ENCODE results near the gene SEPTIN1.
A peak's percentile ranks its signal among the peaks of the same experiment; 100 is the strongest.
"Not testable (repeated sequence)": the region's sequence is repeated elsewhere in the genome, so short reads cannot be mapped to it uniquely, and the experiment has no call there.

SEPTIN1 gene

DNA sequence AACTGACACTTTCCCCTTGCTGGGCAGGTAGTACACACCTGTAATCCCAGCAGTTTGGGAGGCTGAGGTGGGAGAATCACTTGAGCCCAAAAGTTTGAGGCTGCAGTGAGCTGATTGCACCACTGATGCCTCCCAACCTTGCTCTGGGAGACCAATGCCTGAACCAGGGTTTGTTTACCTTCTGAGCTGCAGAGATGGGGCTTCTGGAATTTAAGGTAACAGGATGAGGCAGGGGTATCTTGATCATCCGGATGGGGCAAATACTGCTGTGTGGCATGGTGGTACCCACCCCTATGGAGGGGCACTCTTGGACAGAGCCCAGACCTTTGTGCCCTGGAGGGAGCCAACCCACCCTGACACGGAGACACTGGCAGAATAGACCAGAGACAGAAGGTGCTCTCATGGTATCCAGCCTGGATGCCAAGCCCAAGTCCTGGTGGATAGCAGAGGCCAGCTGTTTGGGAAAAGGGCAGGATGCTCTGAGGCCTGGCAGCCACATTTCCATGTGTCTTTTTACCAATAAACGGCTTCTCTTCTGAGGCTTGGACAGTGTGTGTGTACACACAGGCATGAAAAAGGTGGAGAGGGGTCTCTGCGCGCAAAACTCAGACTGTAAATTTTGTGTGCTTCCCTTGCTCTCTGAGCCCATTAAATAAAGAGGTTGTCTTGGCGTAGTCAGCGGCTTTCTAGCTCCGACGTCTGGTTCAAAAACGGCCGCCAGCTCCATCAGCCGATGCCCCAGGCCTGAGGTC is 17.2 kb upstream of the SEPTIN1 start:
- no peak for DNase-seq

DNA sequence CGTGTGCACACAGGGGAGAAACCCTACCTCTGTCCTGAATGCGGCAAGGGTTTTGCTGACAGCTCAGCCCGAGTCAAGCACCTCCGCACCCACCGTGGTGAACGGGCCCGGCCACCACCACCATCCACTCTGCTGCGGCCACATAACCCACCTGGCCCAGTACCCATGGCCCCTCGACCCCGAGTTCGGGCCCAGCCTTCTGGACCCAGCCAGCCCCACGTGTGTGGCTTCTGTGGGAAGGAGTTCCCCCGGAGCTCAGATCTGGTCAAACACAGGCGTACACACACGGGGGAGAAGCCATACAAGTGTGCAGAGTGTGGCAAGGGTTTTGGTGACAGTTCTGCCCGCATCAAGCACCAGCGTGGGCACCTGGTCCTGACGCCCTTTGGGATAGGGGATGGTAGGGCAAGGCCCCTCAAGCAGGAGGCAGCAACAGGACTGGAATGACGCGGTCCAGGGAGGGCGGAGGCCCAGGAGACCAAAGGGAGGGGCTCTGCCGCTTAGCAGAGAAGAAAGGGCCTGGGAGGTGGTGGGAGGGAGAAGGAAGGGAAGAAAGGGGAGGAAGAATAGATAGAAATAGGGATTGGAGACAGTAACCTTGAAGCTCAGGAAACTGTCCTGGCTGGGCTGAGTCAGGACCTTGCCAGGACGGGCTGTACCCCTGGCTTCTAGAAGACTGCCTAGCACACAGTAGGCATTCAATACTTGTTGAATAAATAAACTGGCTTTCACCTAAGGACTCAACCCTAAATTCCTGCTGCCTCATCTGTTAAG is 16.5 kb upstream of the SEPTIN1 start:
- no peak for DNase-seq

DNA sequence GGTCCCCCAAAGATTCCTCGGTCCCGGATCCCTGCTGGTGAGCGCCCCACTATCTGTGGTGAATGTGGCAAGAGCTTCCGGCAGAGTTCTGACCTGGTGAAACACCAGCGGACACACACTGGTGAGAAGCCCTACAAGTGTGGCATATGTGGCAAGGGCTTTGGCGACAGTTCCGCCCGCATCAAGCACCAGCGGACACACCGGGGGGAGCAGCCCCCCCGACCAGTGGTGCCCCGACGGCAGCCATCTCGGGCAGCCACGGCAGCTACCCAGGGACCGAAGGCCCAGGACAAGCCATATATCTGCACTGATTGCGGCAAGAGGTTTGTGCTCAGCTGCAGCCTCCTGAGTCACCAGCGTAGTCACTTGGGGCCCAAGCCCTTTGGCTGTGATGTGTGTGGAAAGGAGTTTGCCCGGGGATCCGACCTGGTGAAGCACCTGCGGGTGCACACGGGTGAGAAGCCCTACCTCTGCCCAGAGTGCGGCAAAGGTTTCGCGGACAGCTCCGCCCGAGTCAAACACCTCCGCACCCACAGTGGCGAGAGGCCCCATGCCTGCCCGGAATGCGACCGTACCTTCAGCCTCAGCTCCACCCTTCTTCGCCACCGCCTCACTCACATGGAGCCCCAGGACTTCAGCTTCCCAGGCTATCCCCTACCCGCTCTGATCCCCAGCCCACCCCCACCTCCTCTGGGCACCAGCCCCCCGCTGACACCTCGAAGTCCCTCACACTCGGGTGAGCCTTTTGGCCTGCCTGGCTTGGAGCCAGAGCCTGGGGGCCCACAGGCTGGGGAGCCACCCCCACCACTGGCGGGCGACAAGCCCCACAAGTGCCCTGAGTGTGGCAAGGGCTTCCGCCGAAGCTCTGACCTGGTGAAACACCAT is 15.7 kb upstream of the SEPTIN1 start:
- no peak for DNase-seq

DNA sequence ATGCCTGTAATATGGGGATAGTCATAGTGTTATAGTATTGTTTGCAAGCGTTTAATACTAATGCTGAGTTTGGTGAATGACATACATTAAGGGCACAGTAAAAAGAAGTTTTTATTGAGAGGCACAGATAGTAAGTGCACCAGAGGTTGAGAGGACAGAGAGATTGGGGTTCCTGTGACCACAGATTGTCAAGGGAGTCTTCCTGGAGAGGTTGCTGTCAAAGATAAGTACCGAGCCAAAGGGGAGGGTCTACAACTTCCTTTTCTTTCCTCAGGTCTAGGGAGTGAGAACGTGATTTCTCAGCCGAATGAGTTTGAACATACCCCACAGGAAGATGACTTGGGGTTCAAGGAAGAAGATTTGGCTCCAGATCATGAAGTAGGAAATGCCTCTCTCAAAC is 14.7 kb upstream of the SEPTIN1 start:
- no peak for DNase-seq

DNA sequence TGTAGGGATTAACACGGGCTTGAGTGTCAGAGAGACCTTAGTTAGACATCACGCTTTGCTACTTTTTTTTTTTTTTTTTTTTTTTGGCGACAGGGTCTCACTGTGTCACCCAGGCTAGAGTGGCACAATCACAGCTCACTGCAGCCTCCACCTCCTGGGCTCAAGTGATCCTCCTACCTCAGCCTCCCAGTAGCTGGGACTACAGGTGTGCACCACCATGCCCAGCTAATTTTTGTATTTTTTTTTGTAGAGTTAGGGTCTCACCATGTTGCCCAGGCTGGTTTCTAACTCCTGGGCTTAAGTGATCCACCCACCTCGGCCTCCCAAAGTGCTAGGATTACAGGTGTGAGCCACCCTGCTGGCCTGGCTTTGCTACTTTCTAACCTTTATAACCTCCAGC is 14.3 kb upstream of the SEPTIN1 start:
- DNase-seq: not testable (repeated sequence)

DNA sequence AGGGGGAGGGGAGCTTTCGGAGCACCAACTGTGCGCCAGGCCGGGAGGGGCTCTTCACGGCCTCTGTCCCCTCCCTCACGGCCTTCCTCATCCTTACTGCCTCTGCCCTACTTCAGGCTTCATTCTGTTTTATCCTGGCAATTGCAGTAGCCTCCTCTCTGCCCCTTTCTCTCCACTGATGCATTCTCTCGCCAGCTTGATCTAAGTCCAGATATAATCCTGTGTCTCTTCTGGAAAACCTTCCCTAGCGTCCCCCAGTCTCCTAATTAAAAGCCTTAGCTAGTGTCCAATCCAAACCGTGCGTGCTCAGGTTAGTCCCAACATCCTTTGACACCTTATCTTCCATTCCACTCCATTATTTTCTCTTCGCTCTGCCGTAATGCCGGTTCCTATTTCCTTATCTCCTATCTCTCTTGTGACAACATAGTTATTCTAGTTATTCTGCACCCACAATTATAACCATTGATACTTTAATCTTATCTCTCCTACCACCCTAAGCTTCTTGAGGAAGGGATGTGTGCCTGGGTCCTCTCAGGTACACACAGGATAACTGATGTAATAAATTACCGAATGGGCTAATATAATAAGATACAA is 13.7 kb upstream of the SEPTIN1 start:
- no peak for DNase-seq

DNA sequence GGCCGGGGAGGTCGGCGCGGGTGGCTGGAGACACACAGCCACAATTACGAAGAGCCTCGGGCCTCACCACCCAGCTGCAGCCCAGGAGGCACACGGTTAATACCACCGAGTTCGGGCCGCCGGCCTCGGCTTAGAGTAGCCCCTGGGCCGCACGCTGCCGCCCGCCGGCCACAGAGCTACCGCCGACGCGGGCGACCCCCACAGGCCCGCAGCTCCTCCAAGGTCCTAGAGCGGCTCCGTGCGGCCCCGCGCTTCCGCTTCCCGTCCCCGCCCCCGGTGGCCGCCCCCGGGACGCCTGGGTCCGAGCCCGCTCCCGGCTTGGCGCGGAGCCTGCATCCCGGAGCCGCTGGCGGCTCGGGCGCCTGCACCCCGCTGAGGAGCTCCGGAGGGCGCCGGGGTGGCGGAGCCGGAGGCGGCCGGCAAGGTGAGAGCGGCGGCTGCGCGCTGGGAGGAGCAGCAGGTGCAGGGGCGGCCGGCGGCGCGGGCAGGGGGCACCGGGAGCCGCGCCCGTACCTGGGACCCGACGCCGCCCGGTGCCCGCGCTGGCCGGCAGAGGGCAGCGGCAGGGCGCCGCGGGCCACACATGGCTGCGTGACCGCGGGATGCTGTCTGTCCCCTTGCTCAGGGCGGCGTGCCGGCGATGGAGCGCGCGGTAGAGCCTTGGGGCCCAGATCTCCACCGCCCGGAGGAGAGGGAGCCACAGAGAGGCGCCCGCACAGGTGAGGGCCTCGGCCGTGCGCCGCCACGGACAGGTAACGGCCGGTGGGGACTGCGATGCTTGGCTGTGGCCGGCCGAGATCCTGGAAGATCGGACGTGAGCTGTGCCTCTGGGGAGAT is 13.0 kb upstream of the SEPTIN1 start, which contains the start of gene ZNF48:
Gene ZNF48 (plus strand): TSS at position 266 of the 837 bp plus-strand sequence. CDS start 375 bp downstream, at position 641.
- peak; percentile 58 to 73 for DNase-seq

DNA sequence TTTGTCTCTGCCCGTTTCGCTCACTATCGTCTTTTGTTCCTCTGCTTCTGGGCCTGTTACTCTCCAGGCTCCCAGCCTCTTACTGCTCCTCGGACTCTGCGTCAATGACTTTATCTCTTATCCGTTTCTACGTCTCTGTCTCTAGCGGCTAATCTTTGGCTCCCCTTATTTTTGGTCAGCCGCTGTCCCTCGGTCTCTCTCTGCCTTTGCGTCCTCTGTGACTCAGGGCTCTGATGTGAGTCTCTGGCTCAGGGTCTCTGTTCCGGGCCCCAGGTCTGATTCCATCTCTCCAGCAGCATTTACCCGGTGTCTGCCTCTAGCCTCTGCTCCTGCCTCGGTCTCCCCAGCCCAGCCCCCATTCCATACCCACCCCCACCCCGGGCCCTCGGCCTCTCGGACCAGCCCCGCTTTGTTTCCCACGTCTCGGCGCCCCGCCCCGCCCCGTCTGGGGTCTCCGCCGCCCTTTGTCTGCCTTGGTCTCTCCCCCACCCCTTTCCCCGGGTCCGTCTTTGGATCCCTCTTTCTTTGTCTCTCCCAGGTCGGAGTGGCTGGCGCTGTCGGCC is 12.3 kb upstream of the SEPTIN1 start:
- no peak for DNase-seq

DNA sequence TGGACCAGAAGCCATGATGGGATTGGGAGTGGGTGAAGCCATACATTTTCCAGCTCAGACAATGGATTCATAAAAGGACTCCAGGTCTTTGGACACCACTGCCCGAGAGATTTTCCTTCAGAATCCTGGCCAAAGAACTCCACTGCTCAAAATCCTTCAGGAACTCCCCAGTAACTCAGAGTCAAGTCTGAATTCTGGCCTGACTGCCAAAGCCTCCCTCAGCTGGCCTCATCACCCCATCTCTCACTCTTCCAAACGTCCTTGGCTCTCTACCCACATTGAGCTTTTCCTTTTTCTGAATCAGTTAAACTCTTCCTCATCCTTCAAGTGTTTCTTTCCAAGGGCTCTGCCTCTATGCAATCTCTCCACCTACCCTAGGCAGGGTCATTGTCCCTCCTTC is 1.2 kb upstream of the SEPTIN1 start:
- no peak for DNase-seq

DNA sequence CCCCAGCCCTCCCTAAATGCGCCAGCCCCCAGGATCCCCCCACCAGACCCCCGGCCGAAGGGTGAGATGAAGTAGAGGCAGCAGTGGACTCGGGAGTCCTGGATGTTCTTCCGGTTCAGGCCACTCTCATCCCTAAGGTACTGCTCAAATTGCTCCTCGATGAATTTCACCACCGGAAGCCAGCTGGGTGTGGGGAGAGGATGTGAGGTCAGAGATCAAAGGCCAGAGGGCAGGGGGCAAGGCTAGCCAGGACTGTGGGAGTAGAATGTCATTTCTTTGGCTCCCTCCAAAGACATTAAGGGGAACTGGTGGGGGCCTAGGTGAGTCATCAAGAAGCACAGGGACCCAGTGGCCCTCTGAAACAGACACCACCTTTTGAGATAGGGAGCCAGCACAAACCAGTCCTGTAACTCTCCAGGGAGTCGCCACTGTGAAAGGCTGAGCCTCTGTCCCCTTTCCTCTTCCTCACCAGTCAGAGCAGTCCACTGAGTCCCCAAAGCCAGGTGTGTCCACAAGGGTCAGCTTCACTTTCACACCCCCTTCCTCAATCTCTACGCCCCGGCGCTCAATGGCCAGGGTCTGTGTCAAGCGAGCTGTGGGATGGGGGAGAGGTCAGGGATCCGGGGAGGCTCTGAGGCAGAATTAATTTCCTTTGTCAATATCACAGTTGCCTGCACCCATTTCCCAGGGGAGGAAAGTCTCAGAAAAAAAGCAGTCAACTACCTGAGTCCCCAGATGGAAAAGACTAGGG is 895 bp downstream of the SEPTIN1 start:
- peak in 1 of 2 donors; percentile 52 for DNase-seq

DNA sequence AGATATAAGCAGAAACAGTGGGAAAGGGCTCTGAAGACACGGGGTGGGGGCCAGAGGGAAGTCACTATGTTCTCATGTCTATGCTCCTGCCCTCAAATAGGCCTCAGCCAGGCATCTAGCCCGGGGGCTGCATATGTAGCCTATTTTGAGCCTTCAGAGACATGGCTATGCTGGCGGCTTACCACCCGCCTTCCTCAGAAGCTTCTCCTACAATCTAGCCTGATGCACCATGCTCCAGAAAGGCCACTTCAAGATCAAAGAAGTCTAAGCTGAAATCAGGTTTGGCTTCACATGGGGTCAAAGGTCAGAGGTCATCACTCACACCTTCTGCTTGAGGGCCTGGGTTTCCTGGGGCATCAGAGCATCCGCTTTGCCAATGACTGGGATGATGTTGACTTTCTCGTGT is 1.6 kb downstream of the SEPTIN1 start:
- no peak for DNase-seq

DNA sequence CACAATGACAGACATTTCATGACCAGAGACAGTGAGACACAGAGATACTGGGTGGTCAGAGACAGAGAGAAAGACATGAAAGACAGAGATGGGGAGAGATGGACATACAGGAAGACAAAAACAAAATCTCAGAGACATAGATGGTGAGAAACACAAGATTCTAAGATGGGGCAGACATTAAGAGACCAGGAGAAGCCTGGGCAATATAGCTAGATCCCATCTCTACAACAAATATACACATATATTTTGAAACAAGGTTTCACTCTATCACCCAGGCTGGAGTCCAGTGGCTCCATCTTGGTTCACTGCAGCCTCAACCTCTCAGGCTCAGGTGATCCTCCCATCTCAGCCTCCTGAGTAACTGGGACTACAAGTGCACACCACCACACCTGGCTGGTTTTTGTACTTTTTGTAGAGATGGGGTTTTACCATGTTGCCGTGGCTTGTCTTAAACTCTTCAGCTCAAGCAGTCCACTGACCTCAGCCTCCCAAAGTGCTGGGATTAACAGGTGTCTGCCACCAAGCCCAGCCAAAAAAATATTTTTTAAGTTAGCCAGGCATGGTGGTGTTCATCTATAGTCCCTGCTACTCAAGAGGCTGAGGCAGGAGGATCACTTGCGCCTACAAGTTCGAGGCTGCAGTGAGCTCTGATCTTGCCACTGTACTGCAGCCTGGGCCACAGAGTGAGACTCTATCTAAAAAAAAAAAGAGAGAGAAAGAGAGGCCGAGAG is 2.1 kb downstream of the SEPTIN1 start:
- no peak for DNase-seq

DNA sequence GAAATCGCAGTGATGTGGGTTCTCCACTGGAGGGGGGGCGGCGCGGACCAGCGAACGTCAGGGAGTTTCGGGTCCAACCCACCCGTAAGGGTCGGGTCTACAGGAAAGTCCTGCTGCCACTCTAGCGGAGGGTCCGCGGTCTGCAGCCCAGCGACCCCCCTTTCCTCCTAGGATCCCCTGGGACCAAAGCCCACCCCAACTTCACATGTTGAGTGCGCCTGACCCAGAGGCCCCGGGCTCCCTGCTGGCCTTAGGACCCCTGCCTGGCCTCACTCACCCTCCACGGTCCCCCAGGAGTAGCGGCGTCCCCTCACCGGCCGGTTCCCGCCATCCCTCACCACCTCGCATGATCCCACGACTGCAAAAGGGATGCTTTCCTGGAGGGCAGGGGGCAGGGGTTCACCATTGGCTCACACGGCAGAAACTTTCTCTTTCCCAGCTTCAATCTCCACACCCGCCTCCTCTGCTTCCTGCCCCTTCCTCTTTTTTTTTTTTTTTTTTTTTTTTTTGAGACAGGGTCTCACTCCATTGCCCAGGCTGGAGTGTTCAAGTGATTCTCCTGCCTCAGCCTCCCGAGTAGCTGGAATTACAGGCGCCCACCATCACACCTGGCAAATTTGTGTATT is 3.1 kb downstream of the SEPTIN1 start:
- DNase-seq: no peak

DNA sequence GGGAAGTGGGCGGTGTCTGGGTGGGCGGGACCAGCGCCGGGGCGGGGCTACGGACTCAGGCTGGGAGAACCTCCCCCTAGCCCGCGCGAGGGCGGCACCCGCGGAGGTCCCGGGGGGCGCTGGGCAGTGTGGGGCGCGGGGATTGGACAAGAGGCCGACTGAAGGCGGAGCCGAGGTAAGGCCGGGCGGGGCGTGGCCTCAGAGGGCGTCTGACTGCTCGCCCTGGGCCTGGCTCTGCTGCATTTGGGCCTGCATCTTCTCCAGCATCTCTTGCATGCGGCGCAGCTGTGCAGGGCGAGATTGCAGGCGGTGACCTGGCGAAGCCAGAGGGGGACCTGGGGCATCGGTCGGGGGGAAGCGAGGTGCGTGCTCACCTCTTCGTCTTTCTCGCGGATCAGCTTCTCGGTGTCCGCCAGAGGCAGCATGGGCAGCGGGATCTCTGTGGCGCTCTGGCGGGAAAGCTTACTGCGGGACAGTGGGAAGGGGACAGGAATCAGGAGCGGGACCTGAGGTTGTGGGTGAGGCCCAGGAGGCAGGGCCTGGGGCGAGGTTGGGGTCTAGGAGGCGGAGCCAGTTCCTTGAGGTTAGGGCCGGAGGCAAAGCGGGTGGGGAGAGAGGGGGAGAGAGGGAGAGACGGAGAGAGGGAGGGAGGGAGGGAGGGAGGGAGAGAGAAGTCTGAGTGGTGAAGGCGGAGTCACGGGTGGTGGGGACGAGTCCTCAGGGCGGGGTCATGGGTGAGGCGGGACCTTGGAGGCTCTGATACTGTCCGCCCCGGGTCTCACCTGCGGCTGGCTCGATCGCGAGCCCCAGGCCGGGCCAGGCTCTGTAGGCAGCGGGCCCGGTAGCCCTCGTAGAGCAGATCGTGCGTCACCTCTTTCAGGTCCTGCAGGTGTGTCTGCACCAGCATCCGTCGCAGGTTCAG is 3.9 kb downstream of the SEPTIN1 start:
- peak; percentile 99 to 100 for DNase-seq

DNA sequence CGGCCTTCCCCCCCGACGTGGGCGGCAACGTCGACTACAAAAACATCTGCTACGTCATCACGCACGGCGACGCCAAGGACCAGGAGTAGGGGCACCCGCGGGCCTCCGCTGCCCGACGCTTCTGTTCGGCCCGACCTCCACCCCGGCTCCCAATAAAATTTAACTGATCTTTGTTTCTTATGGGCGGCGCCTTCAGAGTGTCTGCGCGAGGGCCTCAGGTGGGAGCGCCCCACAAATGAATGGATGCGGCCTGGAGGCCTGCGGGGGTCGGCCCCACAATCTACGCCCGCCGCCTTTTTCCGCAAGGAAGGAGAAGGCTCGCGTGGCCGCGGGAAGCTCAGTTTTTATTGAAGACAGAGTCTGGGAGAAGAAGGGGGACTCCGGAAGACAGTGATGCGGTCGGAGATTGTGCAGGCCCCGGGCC is 4.5 kb downstream of the SEPTIN1 start:
- peak; percentile 84 to 87 for DNase-seq

DNA sequence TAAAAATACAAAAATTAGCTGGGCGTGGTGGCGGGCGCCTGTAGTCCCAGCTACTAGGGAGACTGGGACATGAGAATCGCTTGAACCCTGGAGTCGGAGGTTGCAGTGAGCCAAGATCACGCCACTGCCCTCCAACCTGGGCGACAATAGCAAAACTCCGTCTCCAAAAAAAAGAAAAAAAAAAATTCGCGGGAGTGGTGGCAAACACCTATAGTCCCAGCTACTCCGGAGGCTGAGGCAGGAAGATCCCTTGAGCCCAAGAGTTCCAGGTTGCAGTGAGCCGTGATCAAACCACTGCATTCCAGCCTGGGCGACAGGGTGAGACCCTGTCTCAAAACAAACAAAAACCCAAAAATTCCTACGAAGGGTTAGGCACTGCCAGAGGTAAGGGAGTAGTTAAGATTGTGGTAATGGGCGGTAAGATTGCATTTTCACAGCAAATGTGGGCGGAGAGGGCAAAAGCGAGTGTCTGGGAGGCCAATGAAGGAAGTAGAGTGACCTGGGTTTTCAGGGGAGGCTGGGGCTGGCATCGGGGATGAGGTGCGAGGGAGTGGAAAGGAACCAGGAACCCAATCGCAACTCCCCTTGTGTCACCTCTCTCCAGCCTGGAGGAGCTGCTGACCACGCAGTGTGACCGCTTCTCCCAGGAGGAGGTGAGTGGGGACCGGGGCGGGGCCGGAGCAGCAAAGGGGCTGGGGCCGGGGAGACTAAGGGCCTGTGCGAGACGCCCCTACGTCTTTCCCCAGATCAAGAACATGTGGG is 5.1 kb downstream of the SEPTIN1 start:
- DNase-seq: no peak

DNA sequence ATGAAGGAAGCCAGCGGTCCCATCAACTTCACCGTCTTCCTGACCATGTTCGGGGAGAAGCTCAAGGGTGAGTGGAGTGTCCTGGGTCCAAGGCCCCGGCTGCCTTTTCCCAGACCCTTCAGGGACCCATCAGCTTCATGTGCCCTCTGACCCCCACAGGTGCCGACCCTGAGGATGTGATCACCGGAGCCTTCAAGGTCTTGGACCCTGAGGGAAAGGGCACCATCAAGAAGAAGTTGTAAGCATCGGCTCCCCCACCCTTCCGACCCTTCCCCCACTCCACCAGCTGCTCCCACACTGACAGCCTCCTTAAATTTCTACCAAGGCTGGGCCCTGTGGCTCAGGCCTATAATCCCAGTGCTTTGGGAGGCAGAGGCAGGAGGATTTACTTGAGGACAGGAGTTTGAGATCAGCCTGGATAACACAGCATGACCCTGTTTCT is 5.9 kb downstream of the SEPTIN1 start:
- no peak for DNase-seq

All from stimulated activated CD4-positive, alpha-beta T cell treated with anti-CD3 and anti-CD28 coated beads, Interleukin-2, amount 100 ng/mL, for 24 hours (primary cell).